Measurements from ENCODE around the gene SUSD3.
"Not testable (repeated sequence)": the region's sequence is repeated elsewhere in the genome, so short reads cannot be mapped to it uniquely, and the experiment has no call there.

Gene SUSD3

DNA sequence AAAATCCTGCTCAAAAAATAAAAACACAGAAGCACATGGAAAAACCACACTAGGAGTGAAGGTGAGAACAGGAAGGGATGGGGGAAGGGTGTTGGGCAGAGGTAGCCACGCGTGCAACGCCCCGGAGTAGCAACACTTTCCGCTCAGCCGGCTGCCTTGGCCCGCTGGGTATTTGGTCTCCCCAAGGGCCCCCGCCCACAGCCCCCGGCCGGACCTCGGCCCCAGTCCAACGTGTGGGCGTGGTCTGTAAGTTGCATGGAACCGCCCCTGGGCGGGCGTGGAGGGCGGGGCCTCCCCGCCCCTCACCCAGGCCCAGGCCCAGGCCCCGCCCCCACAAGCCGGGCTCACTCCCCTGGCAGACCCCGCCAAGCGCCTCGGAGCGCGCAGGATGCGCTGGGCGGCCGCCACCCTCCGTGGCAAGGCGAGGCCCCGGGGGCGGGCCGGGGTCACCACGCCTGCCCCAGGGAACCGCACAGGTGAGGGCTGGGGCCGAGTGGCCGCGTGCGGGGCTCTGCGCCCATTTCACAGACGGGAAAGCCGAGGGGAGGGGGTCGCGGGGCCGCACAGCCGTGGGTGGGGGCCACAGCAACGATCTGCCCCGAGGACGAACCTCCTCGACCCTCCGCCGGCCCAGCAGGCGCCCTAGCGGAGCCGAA is at the start of gene SUSD3:
SUSD3 (plus strand) TSS at position 347 of the 656 bp plus-strand sequence; CDS start at position 389, 42 bp downstream.
- DNase-seq (ENCODE audit: low spot score) = peak; percentile 86

DNA sequence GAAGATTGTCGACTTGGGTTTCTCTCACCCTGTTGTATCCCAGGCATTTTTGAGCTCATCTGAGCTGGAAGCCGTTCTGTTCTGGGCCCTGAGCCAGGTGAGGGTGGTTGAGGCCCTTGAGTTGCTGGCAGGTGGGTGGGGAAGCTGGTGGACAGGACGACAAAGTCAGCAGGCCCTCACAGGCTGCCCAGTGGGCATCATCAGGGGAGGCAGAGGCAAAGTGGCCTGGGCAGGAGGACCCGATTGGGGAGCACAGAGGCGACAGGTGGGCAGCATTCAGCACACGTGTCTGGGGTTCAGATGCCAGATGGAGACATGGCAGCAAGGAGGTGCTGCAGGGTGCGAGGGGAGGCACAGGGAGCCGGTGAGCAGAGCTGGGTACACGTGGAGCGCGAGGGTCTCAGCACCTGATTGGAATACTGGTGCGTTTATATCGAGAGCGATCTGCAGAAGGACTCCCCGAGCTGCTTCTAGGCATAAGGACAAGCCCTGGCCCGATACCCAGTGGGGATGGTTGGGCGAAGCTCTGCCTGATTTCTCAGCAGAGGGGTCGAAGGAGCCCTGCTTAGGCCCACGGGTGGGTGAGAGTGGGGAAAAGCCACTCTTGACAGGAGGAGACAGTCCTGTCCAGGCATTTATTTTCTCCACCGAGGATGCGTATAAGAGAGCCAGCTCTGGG is 49.0 kb upstream of the SUSD3 start:
- no peak for DNase-seq (ENCODE audit: low spot score)

DNA sequence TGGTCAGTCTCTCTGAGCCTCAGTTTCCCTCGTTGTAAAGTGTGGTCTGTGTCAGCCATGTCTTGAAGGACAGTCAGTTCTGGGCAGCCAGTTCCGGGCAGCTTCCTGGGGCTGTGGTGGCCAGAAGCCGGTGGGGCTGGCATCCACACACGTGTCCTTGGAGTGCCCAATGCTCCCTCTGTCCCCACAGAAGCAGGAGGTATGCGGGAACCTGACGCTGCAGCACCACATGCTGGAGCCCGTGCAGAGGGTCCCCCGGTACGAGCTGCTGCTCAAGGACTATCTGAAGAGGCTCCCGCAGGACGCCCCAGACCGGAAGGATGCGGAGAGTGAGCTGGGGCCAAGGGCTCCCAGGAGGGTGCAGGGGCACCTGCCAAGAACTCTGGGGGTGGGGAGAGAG is 48.4 kb upstream of the SUSD3 start:
- DNase-seq (ENCODE audit: low spot score) = no peak

DNA sequence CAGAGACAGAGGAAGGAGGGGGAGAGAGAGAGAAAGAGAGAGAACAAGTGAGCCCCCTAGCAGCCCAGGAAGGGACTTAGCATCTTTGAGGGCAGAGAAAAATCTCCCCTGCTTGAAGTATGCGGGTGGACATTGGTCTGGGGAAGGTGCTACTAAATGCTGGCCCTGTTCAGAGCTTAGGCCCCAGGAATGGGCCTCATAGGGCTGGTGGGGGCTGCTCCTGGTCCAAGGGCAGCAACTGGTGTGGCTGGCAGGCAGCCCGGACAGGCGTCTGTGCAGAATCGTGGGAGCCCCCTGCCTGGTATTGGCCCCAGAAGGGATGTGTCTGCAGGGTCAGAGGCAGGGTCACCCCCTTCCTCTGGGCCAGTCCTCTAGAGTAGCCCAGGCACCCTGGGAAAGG is 47.8 kb upstream of the SUSD3 start:
- DNase-seq (ENCODE audit: low spot score) = peak; percentile 41

DNA sequence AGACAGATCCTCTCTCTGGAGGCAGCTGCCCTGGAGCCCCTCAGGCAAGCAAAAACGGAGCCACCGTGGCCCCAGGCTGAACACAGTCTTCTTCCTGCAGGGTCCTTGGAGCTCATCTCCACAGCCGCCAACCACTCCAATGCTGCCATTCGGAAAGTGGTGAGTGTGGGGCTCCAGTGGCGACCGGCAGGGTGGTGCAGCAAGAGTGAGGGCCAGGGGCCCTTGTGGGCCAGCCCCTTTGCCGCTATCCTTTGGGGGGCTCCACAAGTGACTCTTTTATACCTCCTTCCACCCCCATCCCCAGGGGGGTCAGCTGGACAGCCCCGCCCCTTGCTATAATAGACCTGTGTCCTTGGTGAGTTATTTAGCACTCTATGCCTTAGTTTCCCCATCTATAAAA is 47.4 kb upstream of the SUSD3 start:
- no peak for DNase-seq (ENCODE audit: low spot score)

DNA sequence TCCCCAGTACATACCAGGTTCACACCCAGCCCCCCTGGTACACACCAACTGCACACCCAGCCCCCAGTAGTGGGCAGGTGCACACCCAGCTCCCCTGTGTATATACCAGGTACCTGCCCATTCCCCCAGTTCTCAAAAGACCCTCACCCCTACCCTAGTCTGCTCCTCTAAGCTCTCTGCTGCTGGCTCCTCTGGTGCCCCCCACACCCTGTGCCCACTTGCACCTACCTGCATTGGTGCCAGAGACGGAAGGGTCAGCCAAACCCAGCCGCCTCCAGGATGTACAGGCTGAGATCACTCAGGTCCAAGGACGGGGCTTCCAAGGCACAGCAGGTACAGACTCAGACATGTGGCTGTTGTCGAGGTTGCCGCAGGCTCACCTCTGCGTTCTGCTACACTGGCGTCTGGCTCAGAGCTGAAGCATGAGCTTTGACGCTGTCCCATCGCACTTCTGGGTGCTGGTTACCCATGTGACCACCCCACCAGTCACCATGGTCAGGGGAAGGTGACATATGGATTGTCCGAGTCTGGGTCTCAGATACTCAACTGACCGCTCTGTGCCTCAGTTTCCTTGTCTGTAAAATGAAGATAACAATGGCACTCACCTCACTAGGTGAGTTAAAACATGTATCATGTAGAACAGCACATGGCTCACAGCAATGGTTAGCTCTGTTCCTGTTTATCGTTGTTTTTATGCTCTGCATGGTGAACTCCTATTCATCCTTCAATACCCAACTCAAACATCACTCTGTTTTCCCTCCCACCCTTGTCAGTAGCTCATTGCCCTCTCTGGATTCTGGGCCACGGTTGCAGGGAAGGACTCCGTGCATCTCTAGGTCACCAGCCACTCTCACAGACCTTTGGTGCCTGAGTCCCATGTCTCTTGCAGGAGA is 45.3 kb upstream of the SUSD3 start:
- peak; percentile 29 for DNase-seq (ENCODE audit: low spot score)

DNA sequence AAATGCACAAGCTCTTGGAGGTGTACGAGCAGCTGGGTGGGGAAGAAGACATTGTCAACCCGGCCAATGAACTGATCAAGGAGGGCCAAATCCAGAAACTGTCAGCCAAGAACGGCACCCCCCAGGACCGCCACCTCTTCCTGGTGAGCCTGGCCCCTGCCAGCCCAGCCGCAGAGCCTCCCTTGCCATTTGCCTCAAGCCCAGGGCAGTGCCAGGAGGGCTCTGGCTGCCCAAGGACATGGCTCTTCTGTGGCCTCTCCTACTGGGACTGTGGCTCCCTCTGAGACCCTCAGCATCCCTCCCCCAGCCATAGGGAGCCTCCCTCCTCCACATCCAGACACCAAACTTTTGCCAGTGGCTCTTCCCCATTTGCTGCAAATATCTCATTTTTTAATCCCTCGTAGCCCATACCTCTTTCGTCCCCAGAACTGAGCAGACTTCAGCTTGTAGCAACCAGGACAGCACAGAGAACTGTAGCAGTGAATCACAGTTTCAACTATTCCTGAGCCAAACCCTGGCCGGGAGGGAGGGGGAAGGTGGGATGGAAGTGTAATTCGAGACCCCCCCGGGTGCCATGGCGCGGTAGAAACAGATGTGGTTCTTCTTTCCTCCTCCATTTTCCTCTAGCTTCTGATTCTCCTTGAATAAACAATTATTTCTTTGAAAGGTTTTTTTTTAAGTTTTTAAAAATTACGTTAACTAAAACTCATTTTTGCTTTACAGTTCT is 44.5 kb upstream of the SUSD3 start:
- peak; percentile 28 for DNase-seq (ENCODE audit: low spot score)

DNA sequence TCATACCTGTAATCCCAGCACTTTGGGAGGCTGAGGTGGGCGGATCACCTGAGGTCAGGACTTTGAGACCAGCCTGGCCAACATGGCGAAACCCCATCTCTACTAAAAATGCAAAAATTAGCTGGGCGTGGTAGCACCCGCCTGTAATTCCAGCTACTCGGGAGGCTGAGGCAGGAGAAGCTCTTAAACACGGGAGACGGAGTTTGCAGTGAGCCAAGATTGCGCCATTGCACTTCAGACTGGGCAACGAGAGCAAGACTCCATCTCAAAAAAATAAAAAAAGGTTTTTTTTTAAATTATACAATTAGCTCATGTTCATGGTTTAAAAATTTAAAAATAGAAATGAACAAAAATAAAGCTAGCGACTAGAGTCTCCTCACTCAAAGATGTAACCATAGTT is 43.3 kb upstream of the SUSD3 start:
- DNase-seq (ENCODE audit: low spot score) = not testable (repeated sequence)

DNA sequence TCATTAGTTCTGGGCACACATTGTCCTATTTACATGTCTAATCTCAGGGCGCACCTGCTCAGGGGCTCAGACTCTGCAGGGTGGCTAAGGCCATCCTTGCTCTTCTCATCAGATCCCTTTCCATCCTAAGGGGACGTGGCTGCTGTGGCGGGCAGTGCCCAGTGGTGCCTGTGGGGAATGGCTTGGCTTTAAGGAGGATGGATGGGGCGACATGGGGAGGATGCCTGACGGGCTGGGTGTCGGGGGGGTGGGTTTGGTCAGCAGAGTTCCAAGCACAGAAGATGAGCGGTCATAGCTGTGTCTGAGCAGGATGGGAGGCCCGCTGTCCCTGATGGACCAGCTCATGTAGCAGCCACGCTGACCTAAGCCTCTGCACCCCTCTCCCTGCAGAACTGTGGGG is 40.9 kb upstream of the SUSD3 start:
- DNase-seq (ENCODE audit: low spot score) = no peak

DNA sequence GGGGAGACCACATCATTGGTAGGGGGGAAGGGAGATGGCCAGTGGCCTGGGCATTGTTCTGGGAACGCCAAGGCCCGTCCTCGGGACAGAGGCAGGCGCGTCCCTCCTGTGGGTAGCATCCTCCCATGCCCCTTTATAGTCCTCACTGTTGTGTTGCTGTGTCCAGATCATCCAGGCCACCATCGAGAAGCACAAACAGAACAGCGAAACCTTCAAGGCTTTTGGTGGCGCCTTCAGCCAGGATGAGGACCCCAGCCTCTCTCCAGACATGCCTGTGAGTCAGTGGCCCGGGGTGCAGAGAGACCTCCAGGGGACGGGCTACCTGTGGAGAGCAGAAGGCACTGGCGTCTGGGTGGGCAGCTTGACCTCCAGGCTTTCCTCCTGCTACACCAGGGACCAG is 38.4 kb upstream of the SUSD3 start:
- DNase-seq (ENCODE audit: low spot score) = no peak

DNA sequence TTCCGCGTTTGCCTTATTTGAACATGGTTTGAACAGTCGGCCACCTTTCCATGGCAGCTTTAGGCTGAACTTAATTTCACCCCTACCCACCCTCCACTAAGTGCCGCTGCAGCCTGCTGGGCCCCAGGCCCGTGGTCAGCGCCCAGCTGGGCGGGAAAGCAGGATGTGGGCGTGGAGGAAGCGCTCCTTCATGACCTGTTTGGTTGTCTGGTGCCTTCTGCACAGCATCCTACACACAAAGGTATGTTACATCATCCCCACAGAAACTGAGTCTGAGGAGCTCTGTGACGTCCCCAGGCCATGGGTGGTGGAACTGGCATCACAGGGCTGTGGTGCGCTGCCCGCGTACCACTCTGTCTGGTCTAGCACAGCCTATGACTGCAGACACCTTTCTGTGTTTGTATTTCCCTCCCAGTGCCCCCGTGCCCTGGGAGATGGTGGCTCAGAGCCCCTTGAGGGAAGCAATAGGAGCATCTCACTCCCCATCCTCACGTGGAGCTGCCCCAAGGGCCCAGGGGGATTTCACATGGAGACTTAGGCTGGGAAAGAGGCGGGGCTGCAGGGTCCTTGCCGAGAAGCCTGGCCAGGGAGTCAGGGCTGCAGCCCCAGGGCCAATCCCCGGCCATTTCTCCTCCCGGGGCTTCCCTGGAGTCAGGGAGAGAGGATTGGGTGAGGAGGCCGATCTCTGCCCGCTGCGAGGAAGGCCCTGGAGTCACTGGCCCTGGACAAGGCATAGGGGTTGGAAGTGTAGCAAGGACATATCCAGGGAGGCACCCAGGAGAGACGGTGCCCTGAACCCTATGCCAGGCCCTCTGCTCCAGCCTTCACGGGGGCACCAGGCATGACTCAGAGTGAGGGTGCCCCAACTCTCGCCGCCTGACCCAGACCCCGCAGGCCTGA is 37.5 kb upstream of the SUSD3 start:
- no peak for DNase-seq (ENCODE audit: low spot score)

DNA sequence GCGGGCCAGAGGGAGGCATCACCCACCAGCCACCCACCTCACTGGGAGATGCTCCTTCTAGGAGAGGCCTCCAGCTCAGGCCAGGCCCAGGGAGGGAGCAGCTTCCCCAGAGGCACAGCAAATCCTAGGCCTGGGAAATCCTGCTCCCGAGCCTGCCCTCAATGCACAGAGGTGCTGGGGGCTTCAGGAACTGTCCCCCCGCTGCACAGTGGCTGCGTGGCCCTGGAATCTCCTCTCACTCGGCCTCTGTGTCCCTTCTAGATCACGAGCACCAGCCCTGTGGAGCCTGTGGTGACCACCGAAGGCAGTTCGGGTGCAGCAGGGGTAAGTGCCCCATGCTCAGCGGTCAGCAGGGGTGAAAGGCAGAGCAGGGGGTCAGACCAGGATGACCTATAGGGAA is 36.4 kb upstream of the SUSD3 start:
- DNase-seq (ENCODE audit: low spot score) = no peak

DNA sequence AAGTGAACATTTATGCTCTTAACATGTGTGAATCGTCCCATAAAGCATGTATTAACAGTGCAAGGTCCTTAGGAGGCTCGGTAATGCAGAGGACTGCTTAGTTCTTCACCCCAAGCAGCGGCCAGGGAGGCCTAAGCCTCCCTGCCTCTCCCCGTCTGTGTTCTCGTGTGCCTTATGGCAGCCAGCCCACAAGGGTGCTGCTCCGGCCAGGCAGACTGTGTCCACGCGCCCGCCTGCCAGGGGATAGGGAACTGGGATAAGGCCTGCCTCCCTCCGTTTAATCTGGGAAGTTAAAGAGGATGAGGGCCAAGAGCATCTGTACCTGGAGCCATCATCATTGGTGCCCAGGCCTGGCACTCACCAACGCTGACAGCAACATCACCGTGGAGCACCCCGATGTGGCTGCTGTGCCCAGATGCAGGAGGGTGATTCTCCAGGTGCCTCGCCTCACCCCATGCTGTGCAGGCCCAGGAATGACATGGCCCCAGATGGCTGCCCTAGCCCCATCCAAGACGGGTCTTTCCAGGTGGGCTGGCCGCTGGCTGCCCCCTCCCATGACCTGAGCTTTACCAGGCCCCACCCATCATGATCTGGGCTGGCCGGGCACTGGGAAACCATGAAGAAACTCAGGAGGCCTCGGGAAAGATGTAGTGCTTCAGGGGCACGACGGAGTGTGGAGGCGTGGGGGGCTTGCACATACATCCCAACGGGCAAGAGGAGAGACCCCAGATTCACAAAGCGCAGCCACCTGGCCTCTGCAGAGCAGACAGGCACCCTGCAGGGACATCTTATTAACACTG is 35.6 kb upstream of the SUSD3 start:
- no peak for DNase-seq (ENCODE audit: low spot score)

DNA sequence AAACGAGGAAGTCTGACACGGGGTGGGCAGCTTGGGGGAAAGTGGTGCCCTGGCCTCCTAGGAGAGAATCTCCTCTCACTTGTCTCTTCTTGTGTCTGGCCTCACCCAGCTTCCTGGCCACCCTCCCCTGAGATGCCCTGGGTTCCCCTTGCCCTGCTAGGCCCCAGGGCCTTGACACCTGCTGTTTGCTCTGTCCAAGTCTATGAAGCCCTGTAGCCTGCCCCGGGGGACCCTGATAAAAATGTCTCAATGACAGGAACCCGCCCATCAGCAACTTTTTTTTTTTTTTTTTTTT is 35.0 kb upstream of the SUSD3 start:
- DNase-seq (ENCODE audit: low spot score) = no peak

DNA sequence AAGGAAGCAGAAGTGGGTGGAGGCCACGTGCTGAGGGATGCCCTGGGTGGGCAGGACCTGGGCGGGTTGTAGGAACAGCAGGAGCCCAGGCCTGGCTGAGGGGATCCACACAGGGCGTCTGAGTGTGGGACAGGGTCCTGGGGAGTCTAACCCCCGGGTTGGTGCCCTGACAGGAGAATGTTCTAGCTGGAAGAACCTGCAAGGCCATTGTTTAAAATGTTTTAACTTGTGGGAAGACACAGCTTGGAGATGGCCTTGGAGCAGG is 33.9 kb upstream of the SUSD3 start:
- DNase-seq (ENCODE audit: low spot score) = no peak

DNA sequence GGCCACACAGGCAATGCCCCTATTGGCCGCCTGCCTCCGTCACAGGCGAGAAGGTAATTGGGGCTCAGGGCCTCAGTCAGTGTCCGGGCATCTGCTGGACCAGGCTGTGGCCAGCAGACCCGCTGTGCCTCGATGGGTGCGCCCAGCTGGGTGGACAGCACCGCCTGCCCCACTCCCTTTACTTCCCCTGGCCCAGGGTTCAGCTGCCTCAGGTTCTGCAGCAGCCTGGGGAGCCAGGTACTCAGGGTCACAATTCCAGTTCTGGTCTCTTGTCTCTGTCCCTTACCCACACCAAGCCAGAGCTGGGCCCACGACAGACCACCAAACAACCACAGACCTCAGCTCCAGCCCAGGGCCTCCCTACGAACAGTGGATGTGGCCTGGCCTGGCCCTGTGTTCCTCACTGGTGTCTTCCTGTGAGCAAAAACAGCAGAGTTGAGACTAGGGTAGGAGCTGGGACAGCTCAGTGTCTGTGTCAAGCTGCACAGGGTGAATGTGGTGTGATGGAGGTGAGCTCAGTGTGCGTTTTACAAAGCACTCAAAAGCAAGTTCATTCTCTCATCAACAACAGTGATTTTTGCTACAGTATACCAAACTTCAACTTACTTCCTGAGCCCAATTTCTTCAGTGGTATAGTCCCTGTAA is 33.4 kb upstream of the SUSD3 start:
- no peak for DNase-seq (ENCODE audit: low spot score)

DNA sequence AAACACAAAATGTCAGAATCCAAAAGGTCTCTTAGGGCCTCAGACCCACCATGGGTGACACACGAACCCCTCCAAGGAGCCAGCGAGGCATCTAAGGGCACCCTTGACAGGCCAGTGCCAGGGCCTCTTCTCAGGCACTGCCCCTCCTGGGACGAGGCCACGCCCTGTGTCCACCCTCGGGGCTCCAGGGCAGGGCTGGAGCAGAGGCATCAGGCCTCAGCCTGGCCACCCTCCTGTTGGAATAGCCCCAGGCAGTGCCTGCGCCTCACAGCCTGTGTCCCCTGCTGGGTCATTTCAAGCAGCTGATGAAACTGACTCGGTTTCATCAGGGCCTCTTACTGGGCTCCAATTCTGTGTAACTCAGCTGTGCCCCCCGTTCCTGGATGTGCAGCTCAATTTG is 32.8 kb upstream of the SUSD3 start:
- no peak for DNase-seq (ENCODE audit: low spot score)

DNA sequence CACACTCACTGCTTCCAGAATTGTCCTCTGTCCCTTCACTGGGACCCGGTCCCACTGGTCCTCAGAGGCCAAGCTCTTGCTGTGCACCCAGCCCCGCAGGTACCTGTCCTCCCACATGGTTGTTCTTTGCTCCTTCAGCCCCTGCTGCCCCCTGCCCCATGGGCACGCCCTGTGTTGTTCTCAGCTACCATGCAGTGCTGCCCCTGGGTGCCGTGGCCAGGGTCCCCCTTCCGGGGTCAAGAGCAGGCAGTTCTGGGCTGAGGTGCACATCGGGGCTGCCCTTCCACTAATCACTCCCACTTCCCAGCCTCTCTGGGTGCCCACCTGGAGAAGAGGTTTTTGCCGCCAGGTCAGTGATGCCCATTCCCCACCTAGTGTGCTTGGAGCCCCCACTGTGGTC is 31.9 kb upstream of the SUSD3 start:
- no peak for DNase-seq (ENCODE audit: low spot score)

DNA sequence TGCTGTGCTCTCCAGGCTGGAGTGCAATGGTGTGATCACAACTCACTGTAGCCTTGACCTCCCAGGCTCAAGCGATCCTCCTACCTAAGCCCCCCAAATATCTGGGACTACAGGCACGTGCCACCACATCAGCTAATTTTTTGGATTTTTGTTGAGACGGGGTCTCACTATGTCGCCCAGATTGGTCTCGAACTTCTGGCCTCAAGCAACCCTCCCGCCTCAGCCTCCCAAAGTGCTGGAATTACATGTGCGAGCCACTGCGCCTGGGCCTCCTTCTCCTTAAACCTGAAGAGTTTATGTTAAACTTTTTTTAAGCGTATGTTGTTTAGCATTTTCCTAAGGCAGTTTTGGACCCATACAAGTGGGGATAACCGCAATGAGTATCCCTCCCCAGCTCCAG is 30.8 kb upstream of the SUSD3 start:
- no peak for DNase-seq (ENCODE audit: low spot score)

DNA sequence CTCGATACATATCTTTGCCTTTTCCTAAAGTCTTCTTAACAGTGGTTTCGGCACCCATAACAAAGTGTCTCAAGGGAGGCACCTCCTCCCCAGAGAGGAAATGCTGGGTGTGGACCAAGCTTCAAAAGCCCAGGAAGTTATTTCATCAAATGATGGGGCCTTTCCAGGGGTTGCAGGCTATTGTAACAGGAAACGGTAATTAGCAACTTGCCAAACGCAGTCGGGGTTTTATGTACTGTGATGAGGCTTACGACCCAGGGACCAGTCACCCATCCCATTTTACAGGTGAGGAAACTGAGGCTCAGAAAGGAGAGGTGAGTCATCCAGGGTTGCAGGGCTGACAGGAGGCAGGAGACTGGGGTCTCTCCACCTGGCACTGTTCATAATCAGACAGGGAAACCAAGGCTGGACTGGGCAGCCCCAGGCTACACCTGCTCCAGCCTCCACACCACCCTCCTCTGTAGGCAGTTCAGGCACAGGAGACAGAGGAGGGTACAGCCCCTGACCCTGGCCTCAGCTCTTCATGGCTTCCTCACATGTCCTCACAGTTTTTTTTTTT is 30.0 kb upstream of the SUSD3 start:
- no peak for DNase-seq (ENCODE audit: low spot score)
